H54 (cell line): ENCODE results near the gene THSD7A.

Experiments used
- DNase-seq: peaks from one replicate; pipeline ENCODE4 v3.0.0; 2011; ENCODE audit warnings: low spot score, mixed read lengths; ENCODE audit not compliant: insufficient read length
- FAIRE-seq: peaks from 3 replicates; lab custom pipeline; 2011; peaks lifted over from hg19 to GRCh38; lab: Jason Lieb, UNC
- POLR2A ChIP-seq: IDR thresholded peaks from 2 replicates; pipeline ENCODE4 v1.6.1; 2011; ENCODE audit warnings: low read depth, mild to moderate bottlenecking, low read length

Gene THSD7A

DNA sequence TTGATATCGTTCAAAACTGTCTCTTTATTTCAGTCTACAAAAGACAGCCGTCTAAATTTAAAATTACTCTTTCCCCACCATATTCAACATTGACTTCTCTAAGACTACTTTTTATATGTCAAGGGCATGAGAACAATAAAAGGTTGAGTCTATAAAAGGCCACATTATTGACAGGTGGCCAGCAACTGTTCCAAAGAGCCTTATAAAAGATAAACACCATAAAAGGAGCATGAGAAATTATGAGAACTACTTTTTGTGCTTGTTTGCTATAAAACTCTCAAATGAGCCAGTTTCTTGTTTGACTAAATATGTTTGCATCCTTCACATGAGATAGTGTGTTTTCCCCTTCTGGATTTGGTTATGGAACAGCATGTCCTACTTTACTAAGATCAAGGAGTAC is 189.2 kb downstream of the THSD7A start:
- TF ChIP-seq POLR2A, result no peak
- DNase-seq, result no peak
- FAIRE-seq, result peak; percentile 58

DNA sequence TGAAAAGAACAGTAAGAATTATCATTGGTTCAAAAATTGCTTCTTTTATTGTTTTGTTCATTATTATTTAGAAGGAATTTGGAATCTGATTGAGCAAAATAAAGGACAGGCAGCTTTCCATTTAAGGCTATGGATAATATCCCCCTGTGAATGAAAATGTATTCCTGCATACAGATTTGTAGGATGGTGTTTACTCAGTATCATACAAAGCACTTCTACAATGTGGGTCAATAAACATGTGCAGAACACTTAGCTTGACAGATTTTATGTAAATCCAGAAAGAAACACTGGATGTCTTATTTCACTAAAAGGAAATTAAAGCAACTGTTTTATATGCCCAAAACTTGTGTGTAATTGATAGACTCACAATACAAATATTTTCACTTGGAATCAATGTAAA is 189.7 kb downstream of the THSD7A start:
- no peak for FAIRE-seq
- no peak for DNase-seq
- TF ChIP-seq POLR2A, result no peak

DNA sequence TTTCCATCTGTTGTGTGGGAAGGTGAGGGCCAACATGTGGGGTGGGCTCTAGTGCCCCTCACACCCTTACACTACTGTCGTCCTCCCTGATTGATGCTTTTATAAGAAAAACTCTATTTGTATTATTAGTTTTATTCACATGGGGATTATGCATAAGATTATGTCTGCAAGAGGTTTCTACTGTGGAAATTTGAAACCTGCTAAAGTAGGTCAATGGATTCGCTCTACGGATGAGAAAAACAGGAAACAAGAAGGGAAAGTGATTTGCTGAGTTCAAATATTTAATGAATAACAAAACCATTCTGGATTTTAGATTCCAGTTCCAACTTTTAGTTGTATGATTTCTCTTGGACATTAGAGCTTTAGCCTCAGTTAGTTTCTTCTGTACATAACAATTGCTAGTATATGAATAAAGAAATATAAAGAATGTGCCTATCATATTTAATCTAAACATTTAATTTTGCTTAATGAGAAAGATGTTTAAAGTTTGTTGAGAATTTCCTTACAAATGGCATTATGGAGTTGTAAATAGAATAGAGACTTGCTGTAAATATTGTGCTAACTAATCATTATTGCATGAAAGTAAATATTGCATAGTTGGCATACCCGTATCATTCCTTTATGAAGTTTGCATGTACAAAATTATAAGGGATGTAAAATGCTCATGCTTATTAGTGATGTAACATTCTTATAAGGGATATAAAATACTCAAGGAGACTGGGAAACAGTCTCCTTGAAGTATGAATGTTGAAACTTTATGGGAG is 193.8 kb downstream of the THSD7A start:
- no peak for TF ChIP-seq POLR2A
- peak; percentile 60 for FAIRE-seq
- DNase-seq, result no peak

DNA sequence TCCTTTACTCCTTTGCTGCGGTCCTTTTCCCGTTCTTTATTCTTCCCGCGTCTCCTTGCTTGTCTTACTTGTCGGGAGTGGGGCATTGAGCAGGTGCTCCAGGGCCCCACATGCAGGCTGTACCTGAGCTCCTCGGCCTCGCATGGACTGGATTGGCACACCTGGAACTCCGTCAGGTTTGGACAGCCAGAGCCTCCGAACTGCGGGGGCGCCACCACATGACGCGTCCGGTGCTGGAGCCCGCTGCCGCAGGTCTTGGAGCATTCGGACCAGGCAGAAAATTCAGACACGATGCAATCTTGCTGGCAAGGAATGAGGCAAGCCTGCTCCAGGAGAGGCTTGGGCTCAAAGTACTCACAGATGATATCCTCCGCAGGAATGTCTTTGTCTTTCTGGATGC is 195.7 kb downstream of the THSD7A start:
- DNase-seq (no peak), FAIRE-seq (no peak)
- TF ChIP-seq POLR2A, result no peak

DNA sequence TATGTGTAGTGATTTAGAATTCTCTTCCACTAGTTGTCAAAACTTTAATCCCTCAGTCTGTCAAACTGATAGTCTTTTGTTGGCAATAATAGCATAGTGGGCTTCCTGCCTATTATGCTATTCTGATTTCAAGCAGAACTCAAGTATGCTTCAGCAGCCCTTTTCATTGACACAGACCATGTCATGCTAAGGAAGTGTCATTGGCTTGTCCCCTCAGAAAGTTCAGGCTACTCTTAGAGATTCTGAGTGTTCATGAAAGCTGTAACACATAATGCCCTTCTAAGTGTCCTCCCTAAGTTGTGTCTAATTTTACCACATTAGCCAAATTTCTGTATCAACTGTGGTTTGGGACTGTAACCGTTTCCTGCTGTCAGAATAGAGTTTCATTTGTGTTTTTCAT is 198.7 kb downstream of the THSD7A start:
- FAIRE-seq (peak; percentile 62), DNase-seq (no peak)
- TF ChIP-seq POLR2A, result no peak

DNA sequence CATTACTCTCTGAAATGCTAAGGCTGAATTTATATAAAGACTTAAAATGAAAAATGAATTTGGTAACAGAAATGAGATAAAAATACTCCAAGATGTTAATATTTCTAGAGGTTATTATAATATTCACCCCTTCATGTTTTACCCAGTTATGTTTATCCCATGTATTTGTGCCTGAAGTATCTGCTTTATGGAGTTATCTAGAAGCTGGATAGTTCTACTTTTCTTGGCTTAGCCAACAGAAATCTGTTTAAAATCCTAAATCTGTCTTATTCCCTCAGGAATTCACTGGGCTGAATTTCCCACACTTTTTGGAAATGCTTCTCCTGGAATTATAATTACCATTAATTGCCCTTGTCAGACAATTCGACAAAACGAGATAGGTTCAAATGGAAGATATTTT is 201.6 kb downstream of the THSD7A start:
- TF ChIP-seq POLR2A, result no peak
- FAIRE-seq (no peak), DNase-seq (no peak)

DNA sequence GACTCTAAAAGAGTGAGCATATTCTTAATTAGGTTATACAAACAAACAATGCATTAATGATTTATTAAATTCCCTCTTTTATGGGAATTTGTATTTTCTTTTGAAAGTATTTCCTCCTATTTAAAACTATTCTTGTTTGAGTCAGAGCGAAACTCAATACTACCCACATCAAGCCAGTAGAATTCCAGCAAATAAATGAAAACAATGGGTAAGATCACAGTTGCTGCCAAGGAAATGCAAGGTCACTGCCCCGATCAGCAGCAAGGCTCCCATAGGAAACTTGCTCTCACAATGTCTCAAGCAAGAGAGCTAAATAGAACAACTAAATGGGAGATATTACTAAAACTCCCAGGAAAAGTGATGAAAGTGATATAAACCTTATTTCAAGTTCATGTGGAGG is 206.3 kb downstream of the THSD7A start:
- no peak for DNase-seq
- no peak for TF ChIP-seq POLR2A
- FAIRE-seq, result no peak

DNA sequence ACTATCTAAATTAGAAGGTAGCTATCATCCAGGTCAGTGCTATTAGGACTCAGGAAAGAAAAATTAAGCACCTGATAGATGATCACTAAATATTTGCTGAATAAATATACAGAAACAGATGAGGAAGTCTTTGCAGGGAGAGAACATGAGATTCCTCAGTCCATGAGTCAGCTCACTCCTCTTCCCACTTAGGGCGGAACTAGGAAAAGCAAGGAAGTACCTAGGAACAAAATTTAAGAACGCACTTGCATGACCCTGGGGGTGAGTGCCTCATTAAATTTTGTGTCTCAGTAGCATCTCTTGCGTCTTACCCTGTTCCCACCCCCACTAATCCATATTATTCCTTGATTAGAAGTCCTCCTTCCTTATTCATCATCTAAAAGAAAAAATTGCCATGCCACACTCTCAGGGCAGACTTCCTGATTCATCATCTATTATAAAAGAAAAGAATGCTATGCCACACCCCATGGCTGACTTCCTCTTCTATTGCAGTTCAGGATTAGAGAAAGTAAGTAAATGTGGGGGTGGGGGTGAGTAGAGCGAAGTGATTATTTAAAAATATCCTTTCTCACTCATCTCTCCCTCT is 208.8 kb downstream of the THSD7A start:
- DNase-seq (no peak), FAIRE-seq (peak; percentile 58)
- TF ChIP-seq POLR2A, result no peak

DNA sequence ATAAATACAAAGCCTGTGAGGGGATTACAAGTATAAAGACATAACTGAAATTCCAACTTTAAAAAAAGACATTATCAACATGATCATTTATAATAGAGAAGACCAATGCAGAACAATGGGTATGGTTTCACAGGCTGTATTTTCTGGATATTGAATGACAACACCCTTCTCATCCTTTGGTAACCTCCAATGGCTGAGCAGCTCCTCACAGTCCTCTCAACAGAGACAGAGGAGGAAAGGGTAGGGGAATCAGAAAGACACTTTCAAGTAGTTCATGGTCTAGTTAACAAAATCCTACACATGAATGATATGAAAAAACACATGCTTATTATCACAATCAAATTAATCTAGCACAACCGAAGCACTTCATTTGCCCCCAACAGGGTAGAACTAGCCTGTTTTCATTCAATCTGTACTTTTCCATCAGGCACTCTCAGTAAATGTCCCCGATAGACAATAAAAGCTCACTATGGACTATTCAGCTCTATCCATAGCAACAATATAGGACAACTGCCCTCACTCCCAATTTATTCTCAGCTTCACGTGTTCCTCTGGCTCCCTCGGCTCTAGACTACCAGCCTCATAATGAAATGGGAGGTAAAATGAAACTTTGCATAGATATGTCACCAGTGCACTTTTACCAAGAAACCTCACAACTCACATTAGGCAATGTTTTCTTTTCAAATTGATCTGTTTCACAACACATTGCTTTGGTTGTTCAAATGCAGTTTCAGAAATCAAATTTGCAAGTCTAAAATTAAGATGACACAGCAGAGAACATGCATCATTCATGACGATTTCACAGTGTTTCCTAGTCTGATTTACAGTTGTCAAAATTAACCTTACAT is 211.4 kb downstream of the THSD7A start:
- no peak for TF ChIP-seq POLR2A
- FAIRE-seq (peak; percentile 88), DNase-seq (no peak)

DNA sequence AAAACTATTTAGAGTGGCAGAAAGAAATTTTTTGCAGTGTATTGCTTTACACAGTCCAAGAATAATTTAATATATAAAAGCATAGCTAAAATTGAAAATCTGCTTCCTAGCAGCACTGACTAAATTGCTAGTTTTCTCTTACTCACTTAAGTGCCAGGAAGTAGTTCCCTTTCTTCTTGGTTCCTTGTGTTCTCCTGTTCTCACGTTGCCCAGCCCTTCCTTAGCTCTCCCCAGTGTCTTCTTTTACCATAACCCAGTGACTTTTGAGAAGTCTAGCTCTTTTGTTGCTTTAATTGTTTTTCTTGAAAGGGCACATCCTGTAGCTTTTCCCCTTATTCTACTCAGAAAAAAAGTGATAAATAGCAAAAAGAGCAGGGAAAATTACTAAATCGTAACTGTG is 215.5 kb downstream of the THSD7A start:
- DNase-seq (no peak), FAIRE-seq (no peak)
- no peak for TF ChIP-seq POLR2A

DNA sequence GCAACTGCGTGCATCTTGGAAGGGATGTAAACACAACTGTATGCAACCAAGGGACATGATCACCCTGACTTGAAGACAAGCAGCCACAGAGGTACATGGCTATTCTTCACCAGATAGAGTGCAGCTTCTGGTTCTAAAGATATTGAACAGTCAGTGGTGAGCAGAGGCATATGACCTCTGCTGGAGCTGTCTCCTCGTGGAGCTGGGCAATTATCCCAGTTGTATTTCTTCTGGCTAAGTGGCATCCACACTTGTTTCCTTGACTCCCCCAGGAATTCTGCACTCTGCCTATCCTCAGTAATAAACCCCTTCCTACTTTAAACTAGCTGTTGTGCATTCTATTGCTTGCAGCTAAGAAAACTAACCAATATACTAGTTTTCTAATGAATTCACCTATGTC is 216.8 kb downstream of the THSD7A start:
- TF ChIP-seq POLR2A, result no peak
- DNase-seq (no peak), FAIRE-seq (peak; percentile 78)

DNA sequence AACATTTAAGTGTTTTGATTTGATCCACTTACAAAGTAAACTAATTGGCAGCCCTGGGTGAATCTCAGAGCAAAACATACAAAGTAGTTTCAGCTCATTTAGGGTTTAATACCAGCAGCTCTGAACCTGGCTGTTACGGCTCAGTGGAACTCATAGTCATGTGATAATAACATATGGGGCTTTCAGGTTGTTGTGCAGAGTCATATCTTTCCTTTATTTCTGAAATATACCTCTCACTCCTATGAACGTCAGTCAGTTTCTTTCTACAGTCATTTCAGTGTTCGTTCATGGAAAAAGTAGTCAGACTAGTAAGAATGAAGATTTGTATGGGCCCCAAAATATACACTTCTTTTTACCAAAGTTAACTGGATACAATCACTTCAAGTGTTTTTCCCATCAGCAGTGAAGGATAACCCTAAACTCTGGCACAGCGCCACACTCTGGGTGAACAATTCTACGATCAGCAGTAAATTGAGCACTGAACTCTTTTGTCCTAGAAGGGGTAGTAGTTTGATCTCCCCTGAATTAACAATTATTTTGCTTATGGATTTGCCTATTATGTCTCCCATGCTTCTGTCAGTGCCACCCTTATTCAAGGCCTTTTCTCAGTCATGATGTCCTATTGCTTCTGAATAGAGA is 218.6 kb downstream of the THSD7A start:
- TF ChIP-seq POLR2A, result no peak
- FAIRE-seq (no peak), DNase-seq (no peak)

DNA sequence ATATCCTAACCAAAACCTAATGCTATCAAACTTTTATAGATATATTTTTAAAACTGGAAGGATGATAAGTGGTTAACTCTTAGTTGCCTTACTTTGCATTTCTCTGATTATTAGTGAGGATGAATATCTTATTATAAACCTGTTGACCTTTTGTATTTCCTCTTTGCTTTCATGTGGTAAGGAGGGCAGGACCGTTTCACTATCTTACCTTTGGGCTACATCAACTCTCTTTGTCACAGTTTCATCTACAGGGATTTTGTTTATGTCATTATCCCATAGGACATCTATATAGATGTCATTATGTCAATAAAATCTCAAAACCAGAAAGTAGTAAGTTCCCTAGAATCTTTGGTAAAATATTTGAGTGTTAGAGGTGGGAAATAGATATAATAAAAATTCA is 219.3 kb downstream of the THSD7A start:
- TF ChIP-seq POLR2A, result no peak
- DNase-seq (no peak), FAIRE-seq (no peak)

DNA sequence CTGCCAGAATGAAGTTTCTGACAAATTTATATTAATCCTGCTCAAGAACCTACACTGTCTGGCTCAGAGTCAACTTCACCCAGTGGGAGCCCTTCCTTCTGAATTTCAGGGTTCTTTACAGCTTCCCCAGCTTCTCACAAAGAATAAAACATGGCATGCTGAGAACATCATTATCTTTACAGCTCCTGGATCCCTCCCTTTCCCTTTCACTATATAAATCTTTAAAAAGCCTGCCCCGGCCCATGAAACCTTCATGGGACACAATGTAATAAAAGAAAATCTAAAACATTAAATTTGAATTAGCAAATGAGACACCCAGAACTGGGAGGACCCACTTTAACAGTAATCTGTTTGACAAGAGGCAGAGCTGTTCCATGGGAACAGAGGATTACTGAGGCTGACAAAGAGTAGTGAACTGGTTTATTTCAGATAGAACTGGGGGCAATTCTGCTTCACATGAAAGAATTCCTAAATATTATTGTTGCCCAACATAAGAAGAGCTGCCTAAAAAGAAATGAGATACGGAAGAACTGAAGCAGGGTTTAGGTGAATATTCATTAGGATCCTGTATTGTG is 222.8 kb downstream of the THSD7A start:
- DNase-seq (no peak), FAIRE-seq (no peak)
- no peak for TF ChIP-seq POLR2A
